HG03060 (cell line): ENCODE data around the gene LEUTX.
"Not testable (repeated sequence)": the region's sequence is repeated elsewhere in the genome, so short reads cannot be mapped to it uniquely, and the experiment has no call there.

Experiments used
- ATAC-seq: cut with Tn5 transposase; IDR thresholded peaks from one replicate; pipeline ENCODE4 v1.9.1; 2021; ENCODE audit warnings: low read depth, moderate number of reproducible peaks; ENCODE audit not compliant: unreplicated experiment

Gene LEUTX

DNA sequence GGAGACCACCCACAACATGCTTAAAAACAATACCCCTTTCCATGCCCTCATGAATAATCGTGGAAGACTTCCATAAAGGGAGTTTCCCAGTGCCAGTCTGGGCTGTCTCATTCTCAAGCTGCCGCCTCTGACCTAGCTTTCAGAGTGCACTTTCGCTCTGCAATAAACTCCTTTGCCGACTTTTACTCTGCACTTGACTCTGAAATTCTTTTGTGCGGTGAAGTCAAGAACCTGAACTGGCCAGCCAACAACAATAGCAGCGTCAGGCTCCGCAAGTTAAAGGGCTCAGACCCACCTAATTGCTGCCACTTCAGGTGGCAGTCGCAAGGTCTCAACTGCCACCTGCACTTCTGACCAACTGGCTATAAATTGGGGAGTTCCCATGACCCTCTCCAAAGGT is 10.3 kb upstream of the LEUTX start:
- no peak for ATAC-seq

GRCh38 chr19:39768786-39769185 is 9.9 kb upstream of the LEUTX start:
- no peak for ATAC-seq

DNA sequence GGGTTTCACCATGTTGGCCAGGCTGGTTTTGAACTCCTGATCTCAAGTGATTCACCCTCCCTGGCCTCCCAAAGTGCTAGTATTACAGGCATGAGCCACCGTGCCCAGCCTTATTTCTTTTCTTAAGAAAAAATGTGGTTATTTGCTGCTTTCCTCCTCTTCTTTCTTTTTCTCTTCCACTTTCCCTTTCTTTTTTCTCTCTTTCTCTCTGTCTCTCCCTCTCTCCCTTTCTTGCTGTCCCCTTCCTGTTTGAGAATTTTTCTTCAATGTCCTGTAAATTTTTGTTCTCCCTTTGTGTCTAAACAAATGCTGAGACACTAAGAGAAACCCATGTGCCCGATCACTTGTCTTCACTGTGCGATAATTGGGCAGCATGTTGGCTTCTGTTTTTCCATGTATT is 2.2 kb downstream of the LEUTX start:
- ATAC-seq = no peak

DNA sequence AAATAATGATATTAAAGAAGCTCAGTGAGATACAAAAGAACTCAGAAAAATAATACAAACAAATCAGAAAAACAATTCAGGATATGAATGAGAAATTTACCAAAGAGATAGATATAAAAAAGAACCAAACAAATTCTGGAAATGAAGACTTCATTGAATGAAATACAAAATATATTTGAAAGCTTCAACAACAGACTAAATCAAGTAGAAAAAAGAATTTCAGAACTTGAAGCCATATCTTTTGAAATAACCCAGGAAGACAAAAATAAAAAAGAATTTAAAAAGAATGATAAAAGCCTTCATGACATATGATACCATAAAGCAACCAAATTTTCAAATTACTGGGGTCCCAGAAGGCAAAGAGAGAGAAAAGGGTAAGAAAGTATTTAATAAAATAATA is 9.6 kb downstream of the LEUTX start:
- ATAC-seq = no peak

DNA sequence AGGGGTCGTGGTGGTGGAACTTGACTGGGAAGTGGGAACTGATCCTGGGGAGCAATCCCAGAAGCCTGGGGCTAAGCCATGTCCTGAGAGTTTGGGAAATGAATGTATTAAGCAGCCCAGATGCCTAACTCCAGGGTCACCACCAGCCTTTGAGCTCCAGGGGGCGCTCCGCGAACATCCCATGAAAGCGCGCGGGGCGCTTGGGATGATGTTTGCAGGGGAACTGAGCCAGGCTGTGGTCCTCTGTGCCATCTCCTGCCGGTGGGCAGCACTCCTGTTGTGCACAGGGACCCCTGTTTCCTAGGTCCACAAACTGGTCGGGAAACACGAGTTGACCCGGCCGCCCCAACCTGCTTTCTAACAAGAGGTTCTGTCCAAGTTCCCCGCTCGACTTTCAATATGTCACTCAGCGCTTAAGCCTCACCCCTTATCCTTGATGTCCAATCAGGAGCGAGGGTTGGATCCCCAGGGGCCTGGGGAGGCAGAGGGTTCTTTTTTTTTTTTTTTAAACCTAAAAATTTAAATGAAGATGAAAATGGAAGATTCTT is 14.4 kb downstream of the LEUTX start:
- no peak for ATAC-seq

- ATAC-seq = no peak
Measured at GRCh38 chr19:39795001-39795400, 16.3 kb downstream of the LEUTX start.

DNA sequence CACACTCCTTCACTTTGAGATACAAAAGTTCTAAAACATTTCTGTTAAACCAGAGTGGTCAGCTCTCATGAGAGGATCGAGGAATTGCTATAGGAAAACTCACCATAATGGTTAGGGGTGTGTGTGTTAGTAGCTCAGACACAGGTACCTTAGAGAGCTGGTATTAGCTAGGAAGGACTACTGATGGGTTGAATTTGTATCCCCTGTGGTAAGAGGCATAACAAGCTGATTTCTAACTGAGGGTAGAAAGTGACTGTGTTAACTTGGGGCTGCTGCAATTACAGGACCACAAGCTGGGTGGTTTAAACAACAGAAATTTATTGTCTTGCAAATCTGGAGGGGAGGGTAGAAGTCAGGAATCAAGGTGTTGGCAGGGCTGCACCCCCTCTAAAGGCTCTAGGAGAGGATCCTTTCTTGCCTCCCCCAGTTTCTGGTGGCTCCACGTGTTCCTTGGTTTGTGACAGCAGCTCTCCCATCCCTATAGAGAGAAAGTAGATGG is 17.4 kb downstream of the LEUTX start:
- no peak for ATAC-seq

DNA sequence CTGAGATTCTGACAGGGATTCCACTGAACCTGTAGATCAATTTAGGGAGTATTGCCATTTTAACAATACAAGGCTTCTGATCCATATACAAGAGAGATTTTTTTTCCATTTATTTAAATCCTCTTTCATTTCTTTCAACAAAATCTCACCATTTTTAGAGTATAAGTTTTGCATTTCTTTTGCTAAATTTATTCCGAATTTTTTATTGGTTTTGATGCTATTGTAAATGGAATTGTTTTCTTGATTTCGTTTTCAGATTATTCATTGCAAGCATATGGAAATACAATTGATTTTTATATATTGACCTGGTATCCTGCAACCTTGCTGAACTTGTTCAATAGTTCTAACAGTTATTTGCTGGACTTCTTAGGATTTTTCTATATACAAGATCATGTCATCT is 18.4 kb downstream of the LEUTX start:
- no peak for ATAC-seq

- ATAC-seq = no peak
Measured at GRCh38 chr19:39802958-39803357, 24.3 kb downstream of the LEUTX start.

GRCh38 chr19:39805104-39805503 is 26.4 kb downstream of the LEUTX start:
- ATAC-seq = no peak

GRCh38 chr19:39807846-39808364 is 29.3 kb downstream of the LEUTX start:
- ATAC-seq = no peak

- not testable (repeated sequence) for ATAC-seq
Measured at GRCh38 chr19:39808688-39809087, 30.0 kb downstream of the LEUTX start.

DNA sequence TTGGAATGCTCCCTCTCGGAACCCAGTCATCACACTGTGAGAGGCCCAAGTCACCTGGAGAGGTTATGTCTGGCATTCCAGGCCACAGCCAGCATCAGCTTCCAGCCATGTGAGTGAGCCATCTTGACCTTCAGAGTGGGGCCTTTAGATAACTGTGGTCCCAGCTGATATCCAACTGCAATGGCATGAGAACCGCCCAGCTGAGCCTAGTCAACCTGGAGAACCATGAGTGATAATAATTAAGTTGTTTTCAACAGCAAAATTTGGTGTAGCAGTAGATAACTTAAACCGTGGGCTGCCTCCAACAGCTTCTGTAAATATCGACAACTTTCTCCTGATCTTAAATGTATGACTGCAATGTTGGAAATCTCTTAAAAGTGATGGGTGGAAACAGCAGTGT is 30.7 kb downstream of the LEUTX start:
- ATAC-seq = no peak

DNA sequence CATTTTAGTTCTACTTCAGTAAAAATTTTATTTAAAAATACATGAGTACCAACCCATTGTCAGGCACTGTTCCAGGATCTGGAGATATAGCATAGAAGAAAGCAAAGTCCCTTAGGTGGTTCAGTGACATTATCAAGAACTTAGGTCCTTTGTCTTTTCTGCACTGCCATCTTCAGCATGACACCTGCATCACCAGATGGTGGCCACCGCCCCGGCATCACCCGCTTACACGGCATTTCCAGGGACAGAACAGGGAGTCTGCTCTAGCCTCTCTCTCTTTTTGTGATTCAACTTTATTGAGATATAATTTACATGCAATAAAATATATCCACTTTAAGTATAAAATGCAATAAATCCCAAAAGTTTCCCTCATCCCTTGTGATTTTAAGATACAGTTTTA is 31.8 kb downstream of the LEUTX start:
- ATAC-seq = no peak

DNA sequence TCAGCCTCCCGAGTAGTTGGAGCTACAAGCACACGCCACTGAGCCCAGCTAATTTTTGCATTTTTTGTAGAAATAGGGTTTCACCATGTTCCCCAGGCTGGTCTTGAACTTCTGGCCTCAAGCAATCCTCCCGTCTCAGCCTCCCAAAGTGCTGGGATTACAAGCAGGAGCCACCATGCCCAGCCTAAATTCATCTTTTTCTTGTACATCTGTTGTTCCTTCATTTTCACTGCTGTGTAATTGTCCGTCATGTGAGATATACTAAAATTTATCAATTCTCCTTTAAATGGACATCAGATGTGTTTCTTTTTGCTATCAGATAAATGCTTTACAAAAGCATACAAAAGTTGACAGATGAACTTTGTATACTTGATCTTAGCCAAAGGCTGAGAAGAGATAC is 32.4 kb downstream of the LEUTX start:
- no peak for ATAC-seq

GRCh38 chr19:39813264-39813993 is 34.8 kb downstream of the LEUTX start:
- no peak for ATAC-seq

DNA sequence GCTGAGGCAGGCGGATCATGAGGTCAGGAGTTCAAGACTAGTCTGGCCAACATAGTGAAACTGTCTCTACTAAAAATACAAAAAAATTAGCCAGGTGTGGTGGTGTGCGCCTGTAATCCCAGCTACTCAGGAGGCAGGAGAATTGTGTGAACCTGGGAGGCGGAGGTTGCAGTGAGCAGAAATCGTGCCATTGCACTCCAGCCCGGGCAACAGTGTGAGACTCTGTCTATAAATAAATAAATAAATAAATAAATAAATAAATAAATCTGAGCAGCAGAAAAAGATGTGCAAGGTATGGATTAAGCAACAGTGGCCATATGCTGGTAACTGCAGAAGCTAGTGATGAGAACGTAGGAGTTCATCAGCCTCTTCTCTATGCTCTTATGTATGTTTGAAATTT is 35.5 kb downstream of the LEUTX start:
- not testable (repeated sequence) for ATAC-seq

- ATAC-seq = no peak
Measured at GRCh38 chr19:39814595-39814994, 35.9 kb downstream of the LEUTX start.

GRCh38 chr19:39816287-39817048 is 37.8 kb downstream of the LEUTX start:
- ATAC-seq = no peak

DNA sequence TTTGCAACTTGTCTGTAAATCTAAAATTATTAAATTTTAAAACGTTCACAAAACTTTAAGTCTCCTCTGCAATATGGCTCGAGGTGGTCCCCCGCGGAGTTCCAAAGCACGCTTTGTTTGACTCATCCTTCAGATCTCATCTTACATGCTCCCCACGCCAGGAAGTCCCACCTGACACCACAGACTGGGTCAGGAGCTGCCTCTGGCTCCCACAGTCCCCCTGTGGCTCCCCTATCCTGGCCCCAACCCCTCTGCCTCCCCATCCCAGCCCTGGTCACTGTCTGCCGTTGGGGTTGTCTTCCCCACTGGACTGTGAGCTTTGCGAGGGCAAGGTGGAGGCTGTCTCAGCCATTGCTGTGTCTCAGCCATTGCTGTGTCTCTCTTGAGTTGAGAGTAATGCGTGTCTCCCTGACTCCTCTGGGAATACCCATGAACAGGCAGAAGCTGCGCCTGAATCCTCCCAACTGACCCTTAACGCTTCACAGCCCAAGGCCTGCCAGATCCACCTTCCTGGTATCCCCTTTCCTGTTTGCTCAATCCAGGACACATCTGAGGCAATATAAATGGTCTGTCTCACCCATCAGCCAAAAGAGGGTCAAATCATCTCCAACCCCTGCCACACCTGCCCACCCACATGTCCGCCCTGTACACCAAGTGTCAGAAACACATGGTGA is 39.4 kb downstream of the LEUTX start:
- ATAC-seq = no peak

DNA sequence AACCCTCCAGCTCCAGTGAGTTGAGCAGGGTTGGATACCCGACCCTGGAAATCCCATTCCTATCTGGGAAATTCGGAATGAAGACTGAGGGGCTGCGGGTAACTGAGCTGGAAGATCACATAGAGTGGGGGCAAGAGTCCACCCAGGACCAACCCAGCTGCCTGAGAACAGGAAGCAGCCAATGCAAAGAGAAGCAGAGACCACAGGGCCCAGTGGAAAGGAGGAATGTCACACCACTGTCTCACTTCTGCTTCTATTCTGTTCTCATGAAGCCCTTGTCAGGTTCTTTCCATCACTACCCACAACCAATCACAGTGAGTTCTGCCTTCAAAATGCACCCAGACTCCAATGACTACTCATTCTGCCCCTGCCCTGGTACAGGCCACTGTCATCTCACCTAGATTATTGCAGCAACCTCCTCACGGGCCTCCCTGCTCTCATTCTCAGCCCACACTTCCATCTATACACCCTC is 40.0 kb downstream of the LEUTX start:
- ATAC-seq = no peak
